ENCODE data around the gene XCR1. TPM values are rescaled to one million over a fixed set of nuclear protein-coding genes. Genes with fewer than 3 reads are reported as not detected.
A peak's percentile ranks its signal among the peaks of the same experiment; 100 is the strongest.
"Not testable (repeated sequence)": the region's sequence is repeated elsewhere in the genome, so short reads cannot be mapped to it uniquely, and the experiment has no call there.

The XCR1 gene
- total RNA-seq, 2 donors from 2014 or later, result not detected

DNA sequence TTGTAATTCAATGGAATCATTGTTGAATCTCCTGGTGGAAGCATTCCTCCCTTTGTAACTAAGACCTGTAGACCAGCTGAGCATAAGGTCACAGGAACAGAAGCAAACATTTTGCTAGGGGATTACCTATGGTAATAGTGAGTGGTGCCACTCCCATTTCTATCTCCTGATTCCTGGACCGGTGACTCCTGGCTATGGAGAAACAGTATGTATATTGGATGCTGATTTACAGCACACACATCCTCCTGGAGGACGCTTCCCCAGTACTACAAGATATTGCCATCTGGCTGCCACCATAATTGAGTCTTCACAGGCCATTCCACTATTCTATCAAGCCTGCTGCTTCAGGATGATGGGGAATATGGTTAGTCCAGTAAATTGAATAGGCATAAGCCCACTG is 33.3 kb upstream of the XCR1 start:
- H3K4me1 Mint-ChIP-seq (ENCODE audit: low read depth), result peaks cover 28% of the 10 kb centered on the region
- no peak overlapping the region for H3K27ac Mint-ChIP-seq
- no peak for DNase-seq
- H3K4me3 Mint-ChIP-seq, result no peak overlapping the region
- peaks cover 74% of the 10 kb centered on the region for H3K27me3 Mint-ChIP-seq (ENCODE audit: low read depth)
- ATAC-seq (replicated peaks in 1 of 2), result no peak
- H3K36me3 Mint-ChIP-seq (ENCODE audit: insufficient read depth in 2 of 2), result no peaks in the 10 kb centered on the region
- no peaks in the 10 kb centered on the region for H3K9me3 Mint-ChIP-seq

- H3K4me3 Mint-ChIP-seq, result no peak overlapping the region
- DNase-seq (no peak), ATAC-seq (replicated peaks in 1 of 2) (no peak)
- no peaks in the 10 kb centered on the region for H3K9me3 Mint-ChIP-seq
- H3K36me3 Mint-ChIP-seq (ENCODE audit: insufficient read depth in 2 of 2), result no peaks in the 10 kb centered on the region
- peaks cover 17% of the 10 kb centered on the region for H3K4me1 Mint-ChIP-seq (ENCODE audit: low read depth)
- peaks cover 82% of the 10 kb centered on the region for H3K27me3 Mint-ChIP-seq (ENCODE audit: low read depth)
- no peak overlapping the region for H3K27ac Mint-ChIP-seq
Measured at GRCh38 chr3:46059432-46059831, 32.1 kb upstream of the XCR1 start.

- DNase-seq (no peak), ATAC-seq (replicated peaks in 1 of 2) (no peak)
- Mint-ChIP-seq H3K27me3 (ENCODE audit: low read depth) (peaks cover 86% of the 10 kb centered on the region), H3K36me3 (ENCODE audit: insufficient read depth in 2 of 2) (no peaks in the 10 kb centered on the region), H3K27ac (no peak overlapping the region), H3K9me3 (no peaks in the 10 kb centered on the region), H3K4me3 (no peak overlapping the region), H3K4me1 (ENCODE audit: low read depth) (peaks cover 16% of the 10 kb centered on the region)
Measured at GRCh38 chr3:46058981-46059380, 31.7 kb upstream of the XCR1 start.

DNA sequence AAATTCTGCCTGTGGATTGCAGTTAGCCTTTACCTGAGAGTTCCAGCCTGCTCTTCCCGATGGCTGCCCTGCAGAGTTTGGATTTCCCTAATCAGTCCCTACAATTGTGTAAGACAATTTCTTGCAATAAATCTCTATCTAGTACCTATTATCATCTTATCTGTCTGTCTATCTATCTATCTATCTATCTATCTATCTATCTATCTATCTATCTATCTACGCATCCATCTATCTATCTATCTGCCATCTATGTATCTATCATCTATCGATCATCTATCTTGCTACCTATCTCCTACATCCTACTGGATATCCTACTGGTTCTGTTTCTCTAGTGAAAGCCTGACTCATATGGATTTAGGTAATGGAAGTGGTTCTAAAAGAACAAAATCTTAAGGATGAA is 30.4 kb upstream of the XCR1 start:
- ATAC-seq (replicated peaks in 1 of 2), result no peak
- no peaks in the 10 kb centered on the region for H3K36me3 Mint-ChIP-seq (ENCODE audit: insufficient read depth in 2 of 2)
- no peak for DNase-seq
- H3K9me3 Mint-ChIP-seq, result no peaks in the 10 kb centered on the region
- peaks cover 82% of the 10 kb centered on the region for H3K27me3 Mint-ChIP-seq (ENCODE audit: low read depth)
- no peak overlapping the region for H3K4me3 Mint-ChIP-seq
- no peak overlapping the region for H3K27ac Mint-ChIP-seq
- H3K4me1 Mint-ChIP-seq (ENCODE audit: low read depth), result peaks cover 5% of the 10 kb centered on the region

- H3K27ac Mint-ChIP-seq, result no peak overlapping the region
- DNase-seq (no peak), ATAC-seq (replicated peaks in 1 of 2) (no peak)
- no peak overlapping the region for H3K4me3 Mint-ChIP-seq
- no peaks in the 10 kb centered on the region for H3K4me1 Mint-ChIP-seq (ENCODE audit: low read depth)
- H3K27me3 Mint-ChIP-seq (ENCODE audit: low read depth), result peaks cover 83% of the 10 kb centered on the region
- no peaks in the 10 kb centered on the region for H3K36me3 Mint-ChIP-seq (ENCODE audit: insufficient read depth in 2 of 2)
- H3K9me3 Mint-ChIP-seq, result no peaks in the 10 kb centered on the region
Measured at GRCh38 chr3:46056686-46057085, 29.4 kb upstream of the XCR1 start.

DNA sequence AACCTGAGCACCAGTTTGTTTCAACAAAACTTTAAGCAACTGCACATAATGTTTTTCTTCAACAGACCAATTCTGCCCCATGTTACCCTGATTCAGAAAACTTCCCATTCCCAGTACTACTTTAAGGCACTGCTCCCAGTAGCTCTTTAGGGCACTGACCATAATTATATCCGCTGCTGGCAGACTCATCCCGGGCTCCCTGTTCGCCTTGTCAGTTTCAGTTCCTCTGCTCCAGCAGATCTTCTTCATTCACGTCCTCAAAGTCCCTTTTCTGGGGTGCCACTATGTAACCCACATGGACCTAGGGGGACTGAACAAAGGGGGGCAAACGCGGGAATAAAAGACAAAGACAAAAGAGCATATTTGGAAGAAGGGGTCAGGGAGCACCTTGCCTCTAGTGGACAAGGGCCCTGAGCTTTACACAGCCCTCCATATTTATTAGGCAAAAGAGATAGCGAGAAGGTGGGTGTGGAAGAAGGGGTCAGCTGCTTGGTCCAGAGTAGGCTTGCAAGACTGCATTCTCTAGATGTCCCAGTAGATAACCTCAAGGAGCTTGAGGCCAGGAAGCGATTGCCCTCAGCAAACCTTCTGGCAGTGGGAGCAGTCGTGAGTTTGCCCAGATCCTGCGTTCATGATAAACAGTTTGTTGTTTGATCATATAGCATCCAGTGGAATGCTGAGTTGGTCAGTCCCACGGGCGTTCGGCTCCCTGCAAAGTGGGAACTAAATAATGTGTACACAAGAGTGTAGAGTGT is 26.7 kb upstream of the XCR1 start:
- not testable (repeated sequence) for H3K4me3 Mint-ChIP-seq; DNase-seq; ATAC-seq (replicated peaks in 1 of 2); H3K4me1 Mint-ChIP-seq (ENCODE audit: low read depth); H3K36me3 Mint-ChIP-seq (ENCODE audit: insufficient read depth in 2 of 2); H3K9me3 Mint-ChIP-seq; H3K27ac Mint-ChIP-seq
- peaks cover 67% of the 10 kb centered on the region for H3K27me3 Mint-ChIP-seq (ENCODE audit: low read depth)

DNA sequence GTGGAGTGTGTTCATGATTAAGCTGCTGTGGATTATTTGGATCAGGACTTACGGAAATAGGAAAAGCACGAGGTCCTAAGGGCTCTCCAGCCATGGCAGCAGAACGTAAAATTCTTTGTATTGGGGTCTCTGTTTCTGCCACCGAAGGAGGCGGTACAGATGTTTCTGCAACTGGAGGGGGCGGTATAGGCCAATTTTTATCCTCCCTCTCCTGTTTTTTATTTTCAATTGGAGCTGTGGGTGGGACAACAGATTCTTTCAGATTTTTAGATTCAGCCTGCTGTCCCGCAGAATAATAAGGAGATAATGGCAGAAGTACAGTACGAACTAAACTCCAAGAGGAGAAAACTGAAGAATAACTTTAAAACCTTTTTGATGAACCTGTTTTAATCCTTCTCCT is 26.0 kb upstream of the XCR1 start:
- H3K36me3 Mint-ChIP-seq (ENCODE audit: insufficient read depth in 2 of 2); DNase-seq; ATAC-seq (replicated peaks in 1 of 2); H3K4me1 Mint-ChIP-seq (ENCODE audit: low read depth); H3K9me3 Mint-ChIP-seq; H3K4me3 Mint-ChIP-seq; H3K27ac Mint-ChIP-seq: not testable (repeated sequence)
- H3K27me3 Mint-ChIP-seq (ENCODE audit: low read depth), result peaks cover 63% of the 10 kb centered on the region

DNA sequence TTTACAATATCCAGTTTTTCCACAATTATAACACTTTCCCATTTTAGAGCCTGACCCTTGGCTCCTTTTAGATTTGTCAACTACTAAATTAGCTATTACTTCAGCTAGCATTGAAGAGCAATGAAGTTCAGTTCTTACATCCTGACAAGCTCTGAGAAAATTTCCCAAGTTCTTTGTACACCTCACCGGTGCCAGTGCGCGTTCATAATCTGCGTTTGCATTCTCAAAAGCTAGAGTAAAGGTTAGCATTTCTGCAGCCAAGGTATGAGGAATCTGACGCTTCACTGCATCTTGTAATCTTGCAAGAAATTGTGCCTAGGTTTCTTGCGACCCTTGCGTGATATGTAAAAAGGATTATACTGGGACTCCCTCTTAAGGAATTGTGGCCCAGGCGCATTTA is 25.2 kb upstream of the XCR1 start:
- no peak overlapping the region for H3K4me3 Mint-ChIP-seq
- peaks cover 55% of the 10 kb centered on the region for H3K27me3 Mint-ChIP-seq (ENCODE audit: low read depth)
- no peak for ATAC-seq (replicated peaks in 1 of 2)
- H3K27ac Mint-ChIP-seq, result no peak overlapping the region
- no peak for DNase-seq
- H3K36me3 Mint-ChIP-seq (ENCODE audit: insufficient read depth in 2 of 2), result no peaks in the 10 kb centered on the region
- no peaks in the 10 kb centered on the region for H3K4me1 Mint-ChIP-seq (ENCODE audit: low read depth)
- H3K9me3 Mint-ChIP-seq, result no peaks in the 10 kb centered on the region

DNA sequence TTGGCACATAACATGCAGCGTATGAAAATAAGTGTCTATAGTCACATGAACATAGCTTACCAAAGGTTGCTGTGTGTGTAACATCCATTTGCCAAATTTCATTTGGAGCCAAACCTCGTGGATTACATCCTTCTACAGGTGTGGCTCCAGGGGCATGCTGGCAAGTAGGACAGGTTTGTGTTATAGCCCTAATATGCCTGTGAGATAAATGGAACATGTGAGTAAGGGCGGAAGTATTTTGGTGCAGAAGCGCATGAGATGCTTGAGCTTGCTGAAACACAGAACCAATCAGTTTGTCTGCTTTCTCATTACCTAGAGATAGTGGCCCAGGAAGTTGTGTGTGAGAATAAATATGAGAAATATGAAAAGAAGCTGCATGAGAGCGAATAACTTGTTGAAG is 21.8 kb upstream of the XCR1 start:
- H3K9me3 Mint-ChIP-seq, result peaks cover 2% of the 10 kb centered on the region in 2 donors
- peaks cover 11% of the 10 kb centered on the region for H3K4me1 Mint-ChIP-seq (ENCODE audit: low read depth)
- no peak overlapping the region for H3K27ac Mint-ChIP-seq
- peaks cover 27% of the 10 kb centered on the region for H3K27me3 Mint-ChIP-seq (ENCODE audit: low read depth)
- H3K36me3 Mint-ChIP-seq (ENCODE audit: insufficient read depth in 2 of 2), result no peaks in the 10 kb centered on the region
- DNase-seq (no peak), ATAC-seq (replicated peaks in 1 of 2) (no peak)
- no peak overlapping the region for H3K4me3 Mint-ChIP-seq

DNA sequence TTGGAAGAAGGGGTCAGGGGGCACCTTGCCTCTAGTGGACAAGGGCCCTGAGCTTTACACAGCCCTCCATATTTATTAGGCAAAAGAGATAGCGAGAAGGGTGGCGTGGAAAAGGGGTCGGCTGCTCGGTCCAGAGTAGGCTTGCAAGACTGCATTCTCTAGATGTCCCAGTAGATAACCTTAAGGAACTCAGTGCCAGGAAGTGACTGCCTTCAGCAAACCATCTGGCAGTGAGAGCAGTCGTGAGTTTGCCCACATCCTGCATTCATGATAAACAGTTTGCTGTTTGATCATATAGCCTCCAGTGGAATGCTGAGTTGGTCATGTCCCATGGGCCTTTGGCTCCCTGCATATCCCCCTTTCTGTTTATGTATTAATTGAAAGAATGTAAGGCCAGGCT is 18.9 kb upstream of the XCR1 start:
- Mint-ChIP-seq H3K4me3 (peak overlapping the region in 1 of 2 donors; percentile 61), H3K27me3 (ENCODE audit: low read depth) (peaks cover 14% of the 10 kb centered on the region), H3K27ac (peak overlapping the region; percentile 26), H3K4me1 (ENCODE audit: low read depth) (peaks cover 11% of the 10 kb centered on the region)
- H3K36me3 Mint-ChIP-seq (ENCODE audit: insufficient read depth in 2 of 2); H3K9me3 Mint-ChIP-seq: not testable (repeated sequence)
- peak in 1 of 2 donors; percentile 69 for ATAC-seq (replicated peaks in 1 of 2)
- DNase-seq, result peak in 1 of 2 donors; percentile 24

DNA sequence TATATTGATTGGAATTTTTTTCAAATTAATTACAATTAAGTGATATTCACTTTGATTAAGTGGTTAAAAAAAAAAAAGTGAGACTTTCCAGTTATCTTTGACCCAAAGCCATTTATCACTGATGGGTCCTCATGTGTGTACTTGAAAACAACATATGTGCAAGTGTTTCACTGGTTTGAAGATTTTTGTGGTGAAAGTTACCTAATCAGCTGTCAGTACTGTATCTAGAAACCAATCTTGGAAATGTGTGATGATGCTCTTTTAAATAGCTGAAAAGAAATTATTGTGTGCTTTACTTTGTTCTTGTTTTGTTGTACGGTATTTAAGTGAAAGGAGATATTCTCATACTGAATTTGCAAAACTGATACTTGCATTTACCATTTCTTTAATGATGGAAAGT is 11.6 kb upstream of the XCR1 start:
- Mint-ChIP-seq H3K4me3 (no peak overlapping the region), H3K36me3 (ENCODE audit: insufficient read depth in 2 of 2) (peaks cover 0 to 3% of the 10 kb centered on the region in 2 donors), H3K4me1 (ENCODE audit: low read depth) (no peaks in the 10 kb centered on the region), H3K27ac (no peak overlapping the region), H3K9me3 (peaks cover 1 to 3% of the 10 kb centered on the region in 2 donors), H3K27me3 (ENCODE audit: low read depth) (peaks cover 12% of the 10 kb centered on the region)
- ATAC-seq (replicated peaks in 1 of 2), result no peak
- no peak for DNase-seq

GRCh38 chr3:46038071-46038470 is 10.8 kb upstream of the XCR1 start:
- ATAC-seq (replicated peaks in 1 of 2), result not testable (repeated sequence)

GRCh38 chr3:46036191-46036590 is 8.9 kb upstream of the XCR1 start:
- peaks cover under 1% of the 10 kb centered on the region in 2 donors for H3K9me3 Mint-ChIP-seq
- ATAC-seq (replicated peaks in 1 of 2), result no peak
- H3K27ac Mint-ChIP-seq, result no peak overlapping the region
- H3K4me1 Mint-ChIP-seq (ENCODE audit: low read depth), result no peaks in the 10 kb centered on the region
- peaks cover 0 to under 1% of the 10 kb centered on the region in 2 donors for H3K36me3 Mint-ChIP-seq (ENCODE audit: insufficient read depth in 2 of 2)
- H3K27me3 Mint-ChIP-seq (ENCODE audit: low read depth), result peaks cover 2% of the 10 kb centered on the region
- H3K4me3 Mint-ChIP-seq, result no peak overlapping the region
- DNase-seq, result no peak

More at GRCh38 chr3:46038071-46038470, 10.8 kb upstream of the XCR1 start:
- H3K27ac Mint-ChIP-seq; H3K4me3 Mint-ChIP-seq; H3K36me3 Mint-ChIP-seq (ENCODE audit: insufficient read depth in 2 of 2); DNase-seq; H3K4me1 Mint-ChIP-seq (ENCODE audit: low read depth); H3K9me3 Mint-ChIP-seq: not testable (repeated sequence)
- H3K27me3 Mint-ChIP-seq (ENCODE audit: low read depth), result peaks cover 12% of the 10 kb centered on the region

DNA sequence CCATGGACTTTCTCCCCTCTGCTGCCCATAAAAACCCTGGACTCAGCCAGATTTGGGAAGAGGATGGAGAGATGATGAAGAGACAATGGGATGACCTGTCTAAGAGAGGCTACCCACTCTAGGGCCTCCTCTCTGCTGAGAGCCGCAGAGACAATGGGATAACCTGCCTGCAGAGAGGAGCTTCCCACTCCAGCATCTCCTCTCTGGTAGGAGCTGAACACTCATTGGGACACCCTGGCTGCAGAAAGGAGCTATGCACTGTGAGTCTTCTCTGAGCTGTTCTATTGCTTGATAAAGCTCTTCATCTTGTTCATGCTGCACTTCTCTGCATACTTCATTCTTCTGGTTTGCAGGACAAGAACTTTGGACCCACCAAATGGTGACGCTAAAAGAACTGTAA is 4.5 kb upstream of the XCR1 start:
- H3K27me3 Mint-ChIP-seq (ENCODE audit: low read depth), result no peaks in the 10 kb centered on the region

More for the DNA sequence above, 4.5 kb upstream of the XCR1 start:
- ATAC-seq (replicated peaks in 1 of 2) (no peak), DNase-seq (no peak)
- Mint-ChIP-seq H3K27ac (no peak overlapping the region), H3K36me3 (ENCODE audit: insufficient read depth in 2 of 2) (peaks cover 5 to 9% of the 10 kb centered on the region in 2 donors), H3K4me3 (no peak overlapping the region), H3K9me3 (peaks cover 5 to 11% of the 10 kb centered on the region in 2 donors), H3K4me1 (ENCODE audit: low read depth) (no peaks in the 10 kb centered on the region)

All from activated T-cell treated with anti-CD3 and anti-CD28 coated beads, Interleukin-2, amount 50 U/mL, for 72 hours (primary cell).